Stimulated activated CD8-positive, alpha-beta memory T cell treated with anti-CD3 and anti-CD28 coated beads, Interleukin-4, amount 100 ng/mL, for 1 hour (primary cell): ENCODE data around the gene IMMT.

Experiments used
- DNase-seq, 2 donors: peaks; one replicate each; pipeline ENCODE4 v3.0.0-alpha.2; 2020; ENCODE audit warnings: low read depth in 2 of 2, low spot score in 1 of 2

Gene IMMT

GRCh38 chr2:86143926-86144685 is 51.2 kb downstream of the IMMT start:
- no peak for DNase-seq

- DNase-seq, result no peak
Observed at GRCh38 chr2:86143307-86143706, 52.0 kb downstream of the IMMT start.

GRCh38 chr2:86142436-86143257 is 52.6 kb downstream of the IMMT start:
- DNase-seq, result no peak

GRCh38 chr2:86140969-86141392 is 54.3 kb downstream of the IMMT start:
- DNase-seq, result no peak

GRCh38 chr2:86139981-86140380 is 55.3 kb downstream of the IMMT start:
- DNase-seq, result no peak

- DNase-seq, result no peak
Observed at GRCh38 chr2:86138736-86139625, 56.3 kb downstream of the IMMT start.

GRCh38 chr2:86136141-86136540 is 59.1 kb downstream of the IMMT start:
- DNase-seq, result no peak

GRCh38 chr2:86135653-86136052 is 59.6 kb downstream of the IMMT start:
- no peak for DNase-seq

GRCh38 chr2:86134709-86135108 is 60.6 kb downstream of the IMMT start:
- DNase-seq, result no peak

- no peak for DNase-seq
Observed at GRCh38 chr2:86124683-86125082, 70.6 kb downstream of the IMMT start.

GRCh38 chr2:86123328-86123925 is 71.8 kb downstream of the IMMT start:
- no peak for DNase-seq

- no peak for DNase-seq
Observed at GRCh38 chr2:86118130-86118529, 77.1 kb downstream of the IMMT start.

- DNase-seq, result no peak
Observed at GRCh38 chr2:86107031-86107430, 88.2 kb downstream of the IMMT start.

GRCh38 chr2:86105969-86106945 is 89.0 kb downstream of the IMMT start, which contains the start of gene PTCD3:
Gene PTCD3 (plus strand): TSS chr2:86106235. CDS start chr2:86106248, 13 bp downstream.
- peak; percentile 86 to 87 for DNase-seq

- DNase-seq, result peak; percentile 67 to 69
Observed at GRCh38 chr2:86105252-86105968, 89.9 kb downstream of the IMMT start, which contains the start of gene POLR1A. Gene POLR1A (minus strand): TSS chr2:86105886. CDS start chr2:86105776, 110 bp downstream.

- DNase-seq, result no peak
Observed at GRCh38 chr2:86102157-86102556, 93.1 kb downstream of the IMMT start.

GRCh38 chr2:86097913-86098312 is 97.3 kb downstream of the IMMT start:
- DNase-seq, result no peak

GRCh38 chr2:86097114-86097896 is 98.0 kb downstream of the IMMT start:
- DNase-seq, result no peak
